HEK293T (cell line): ENCODE results near the gene MYO16.

Experiments used
- BHLHE40 ChIP-seq: fragments of 450-650 bp; IDR thresholded peaks from 2 replicates; pipeline ENCODE4 v1.6.1; 2016; ENCODE audit warnings: mild to moderate bottlenecking, moderate library complexity, borderline replicate concordance
- SP1 ChIP-seq: fragments of 450-650 bp; IDR thresholded peaks from 2 replicates; pipeline ENCODE4 v1.6.1; 2017

DNA sequence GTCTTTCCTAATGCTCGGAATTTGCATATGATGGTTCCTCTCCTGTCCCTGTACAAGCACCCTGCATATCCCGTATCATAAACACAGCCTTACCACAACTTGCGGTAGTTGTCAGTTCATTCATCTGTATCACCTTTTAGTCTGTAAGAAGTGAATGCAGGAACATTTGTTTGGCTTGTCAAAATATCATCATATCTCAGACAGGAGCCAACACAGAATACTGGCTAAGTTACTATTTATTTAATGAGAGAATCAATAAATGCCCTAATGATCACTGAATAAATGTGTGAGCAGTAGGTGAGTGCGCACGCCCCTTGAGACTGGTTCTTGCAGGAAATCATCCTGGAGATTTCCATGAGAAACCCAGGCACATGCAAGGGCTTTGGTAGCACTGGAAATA, 182.8 kb downstream of the MYO16 start:
- TF ChIP-seq SP1 (no peak), BHLHE40 (no peak)
